C4-2B (cell line): Measurements from ENCODE around the gene TPCN1.

Experiments
- CTCF ChIP-seq: fragments of 450-650 bp; conservative IDR thresholded peaks from 2 replicates; pipeline ENCODE4 v1.5.1; 2017; ENCODE audit warnings: mild to moderate bottlenecking
- ZFX ChIP-seq: fragments of 450-650 bp; IDR thresholded peaks from 2 replicates; pipeline ENCODE4 v1.6.1; 2017

- no peak for TF ChIP-seq CTCF
- TF ChIP-seq ZFX: no peak
Measured at GRCh38 chr12:113232089-113232839, 11.0 kb downstream of the TPCN1 start.
